Esophagus squamous epithelium (tissue), 4 donors: ENCODE data around the gene PELO.

Source experiments
- CTCF ChIP-seq, 6 experiments: fragments of 450-650 bp in 4 of 6; fragments of 200-600 bp in 2 of 6; sonication (generic) in 2 of 6; IDR thresholded peaks; one replicate each; pipeline ENCODE4 v1.5.1; 2016 to 2019; ENCODE audit warnings: antibody characterized with exemption in 6 of 6, mild to moderate bottlenecking in 4 of 6, moderate library complexity in 4 of 6
- POLR2A ChIP-seq, 4 donors: fragments of 450-650 bp; IDR thresholded peaks; one replicate each; pipeline ENCODE4 v1.6.1; 2017; ENCODE audit warnings: antibody characterized with exemption in 4 of 4, mild to moderate bottlenecking in 4 of 4, moderate library complexity in 3 of 4

- TF ChIP-seq CTCF (IDR thresholded peaks at IDR 0.05) = no peak
- no peak for TF ChIP-seq POLR2A (IDR thresholded peaks at IDR 0.05)
Measured at GRCh38 chr5:52757527-52757926, 30.2 kb upstream of the PELO start.
